ENCODE measurements around the gene SYNC. TPM values are rescaled to one million over a fixed set of nuclear protein-coding genes. Genes with fewer than 3 reads are reported as not detected.
A peak's percentile ranks its signal among the peaks of the same experiment; 100 is the strongest.
"Not testable (repeated sequence)": the region's sequence is repeated elsewhere in the genome, so short reads cannot be mapped to it uniquely, and the experiment has no call there.

Gene SYNC
- total RNA-seq, 1 donor = 0.27 TPM

GRCh38 chr1:32725615-32725982 lies 23.0 kb upstream of the SYNC start:
- DNase-seq (ENCODE audit: low read depth in 2 of 3, low spot score in 2 of 3) = no peak

GRCh38 chr1:32724678-32725614 lies 22.4 kb upstream of the SYNC start:
- DNase-seq (ENCODE audit: low read depth in 2 of 3, low spot score in 2 of 3) = peak in 2 of 3 donors; percentile 93 to 95

DNA sequence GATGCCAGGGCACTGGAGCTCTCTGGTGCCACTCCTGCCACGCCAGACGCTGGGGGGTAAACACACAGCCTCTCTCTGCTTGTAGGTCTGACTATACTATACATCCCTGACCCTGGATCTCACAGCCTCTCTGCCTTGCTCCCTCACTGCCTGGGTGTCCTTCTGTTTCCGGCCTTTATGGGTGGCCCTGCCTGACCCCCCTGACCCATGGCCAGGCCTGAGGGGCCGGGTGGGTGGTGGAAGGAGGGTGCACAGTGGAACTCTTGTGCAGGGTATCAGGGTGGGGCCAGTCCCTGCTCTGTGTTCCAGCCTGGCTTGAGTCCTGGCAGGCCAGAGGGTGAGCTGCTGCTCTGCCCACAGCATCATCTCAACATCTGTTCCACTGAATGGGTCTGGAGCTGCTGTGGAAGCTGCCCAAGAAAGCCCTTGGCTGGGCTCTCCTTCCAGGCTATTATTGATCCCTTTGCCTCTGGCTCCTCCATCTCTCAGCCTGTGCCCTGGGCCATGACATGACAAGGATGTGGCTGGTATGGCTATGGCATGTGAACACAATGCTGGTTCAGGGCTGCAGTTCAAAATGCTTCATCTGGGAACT lies 17.2 kb upstream of the SYNC start:
- DNase-seq (ENCODE audit: low read depth in 2 of 3, low spot score in 2 of 3) = no peak

- DNase-seq (ENCODE audit: low read depth in 2 of 3, low spot score in 2 of 3) = no peak
Observed at GRCh38 chr1:32718527-32718926, 16.0 kb upstream of the SYNC start.

GRCh38 chr1:32718036-32718435 lies 15.5 kb upstream of the SYNC start:
- DNase-seq (ENCODE audit: low read depth in 2 of 3, low spot score in 2 of 3) = no peak

- no peak for DNase-seq (ENCODE audit: low read depth in 2 of 3, low spot score in 2 of 3)
Observed at GRCh38 chr1:32717503-32717902, 14.9 kb upstream of the SYNC start.

- peak in 2 of 3 donors; percentile 57 to 65 for DNase-seq (ENCODE audit: low read depth in 2 of 3, low spot score in 2 of 3)
Observed at GRCh38 chr1:32716312-32717148, 14.0 kb upstream of the SYNC start.

- no peak for DNase-seq (ENCODE audit: low read depth in 2 of 3, low spot score in 2 of 3)
Observed at GRCh38 chr1:32715901-32716311, 13.3 kb upstream of the SYNC start.

DNA sequence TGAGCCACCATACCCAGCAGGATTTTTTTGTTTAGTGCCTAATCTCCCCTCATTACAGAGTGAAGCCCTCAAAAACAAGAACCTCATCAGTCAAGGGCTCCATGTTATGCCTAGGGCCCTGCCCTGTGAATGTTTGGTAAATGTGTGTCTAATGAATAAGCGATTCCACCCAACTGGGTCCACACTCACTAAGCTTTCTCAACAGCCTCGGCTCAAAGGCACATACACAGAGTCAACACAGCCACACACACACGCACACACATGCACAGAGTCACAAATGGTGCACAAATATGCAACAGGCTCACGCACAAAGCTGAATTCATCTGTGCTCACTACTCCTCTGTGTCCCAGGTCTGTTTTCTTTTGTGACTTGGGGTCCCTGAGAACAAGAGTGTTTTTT lies 11.7 kb upstream of the SYNC start:
- DNase-seq (ENCODE audit: low read depth in 2 of 3, low spot score in 2 of 3) = no peak

- no peak for DNase-seq (ENCODE audit: low read depth in 2 of 3, low spot score in 2 of 3)
Observed at GRCh38 chr1:32713081-32713480, 10.5 kb upstream of the SYNC start.

DNA sequence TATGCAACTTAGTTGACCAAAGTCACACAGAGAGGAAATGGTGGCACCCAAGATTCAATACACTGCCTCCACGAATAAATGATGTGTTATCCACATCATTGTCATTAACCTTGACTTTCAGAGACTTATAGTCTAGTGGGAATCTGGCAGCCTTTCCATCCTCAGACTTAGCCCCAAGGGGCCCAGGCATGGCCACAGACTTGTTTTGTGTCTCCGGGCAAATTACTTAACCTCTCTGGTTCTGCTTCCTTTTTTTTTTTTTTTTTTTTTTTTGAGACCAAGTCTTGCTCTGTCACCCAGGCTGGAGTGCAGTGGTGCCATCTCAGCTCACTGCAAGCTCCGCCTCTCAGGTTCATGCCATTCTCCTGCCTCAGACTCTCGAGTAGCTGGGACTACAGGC lies 8.7 kb upstream of the SYNC start:
- DNase-seq (ENCODE audit: low read depth in 2 of 3, low spot score in 2 of 3) = not testable (repeated sequence)

- DNase-seq (ENCODE audit: low read depth in 2 of 3, low spot score in 2 of 3) = peak in 2 of 3 donors; percentile 42 to 66
Observed at GRCh38 chr1:32709476-32709875, 6.9 kb upstream of the SYNC start.

- no peak for DNase-seq (ENCODE audit: low read depth in 2 of 3, low spot score in 2 of 3)
Observed at GRCh38 chr1:32709075-32709474, 6.5 kb upstream of the SYNC start.

DNA sequence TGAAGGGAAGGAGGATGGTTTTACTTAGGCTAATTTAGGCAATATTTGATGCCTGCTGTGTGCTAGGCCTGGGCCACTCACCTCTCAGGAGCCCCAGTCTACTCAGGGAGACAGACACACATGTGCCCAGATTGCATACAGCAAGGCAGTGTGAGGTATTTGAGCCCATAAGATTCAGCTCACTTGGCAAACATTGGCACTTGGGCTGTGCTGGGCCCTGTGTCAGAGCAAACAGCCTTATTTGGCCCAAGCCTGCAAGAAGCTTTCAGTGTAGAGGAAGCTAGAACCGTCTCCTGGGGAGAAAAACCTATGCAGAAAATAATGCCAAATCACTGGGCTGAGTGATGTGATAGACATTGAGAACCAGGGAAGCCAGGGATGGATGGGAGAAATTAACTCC lies 3.9 kb upstream of the SYNC start:
- no peak for DNase-seq (ENCODE audit: low read depth in 2 of 3, low spot score in 2 of 3)

GRCh38 chr1:32705516-32705915 lies 2.9 kb upstream of the SYNC start:
- no peak for DNase-seq (ENCODE audit: low read depth in 2 of 3, low spot score in 2 of 3)

DNA sequence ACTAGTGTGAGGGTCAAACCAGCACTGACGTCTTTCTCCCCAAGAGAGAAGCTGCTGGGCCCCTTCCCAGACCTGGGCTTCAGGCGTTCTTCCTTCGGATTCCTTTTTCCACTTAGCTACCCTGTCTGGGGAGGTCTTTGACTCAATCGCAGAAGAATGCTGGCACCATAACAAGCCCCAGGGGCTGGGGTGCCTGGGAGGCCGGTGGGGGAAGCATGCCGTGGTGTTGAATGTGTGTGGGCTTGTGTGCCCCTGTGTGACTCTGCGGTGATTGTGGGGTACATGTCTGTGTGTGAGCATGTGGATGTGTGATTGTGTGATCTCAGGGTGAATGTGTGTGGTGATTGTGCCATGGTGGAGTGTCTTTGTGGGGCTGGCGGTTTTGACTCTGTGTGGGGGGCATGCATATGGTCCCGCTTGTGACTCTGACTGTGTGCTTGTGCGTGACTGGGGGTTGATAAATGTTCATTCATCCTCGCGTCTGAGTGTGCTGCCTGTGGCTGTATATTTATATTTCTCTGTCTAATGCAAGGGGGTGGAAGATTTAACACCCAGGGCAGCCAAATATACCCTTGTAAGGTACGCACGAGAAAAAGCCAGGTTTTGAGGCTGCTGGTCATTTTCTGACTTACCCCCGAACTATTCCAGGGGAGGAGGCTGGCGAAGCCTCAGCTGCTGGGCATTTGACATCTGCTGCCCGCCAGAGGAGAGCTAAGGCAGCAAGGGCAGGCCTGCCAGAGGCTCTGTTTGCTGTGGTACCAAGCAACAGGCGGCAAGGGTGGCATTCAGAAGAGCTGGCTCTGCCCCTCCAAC lies 1.1 kb upstream of the SYNC start:
- no peak for DNase-seq (ENCODE audit: low read depth in 2 of 3, low spot score in 2 of 3)

DNA sequence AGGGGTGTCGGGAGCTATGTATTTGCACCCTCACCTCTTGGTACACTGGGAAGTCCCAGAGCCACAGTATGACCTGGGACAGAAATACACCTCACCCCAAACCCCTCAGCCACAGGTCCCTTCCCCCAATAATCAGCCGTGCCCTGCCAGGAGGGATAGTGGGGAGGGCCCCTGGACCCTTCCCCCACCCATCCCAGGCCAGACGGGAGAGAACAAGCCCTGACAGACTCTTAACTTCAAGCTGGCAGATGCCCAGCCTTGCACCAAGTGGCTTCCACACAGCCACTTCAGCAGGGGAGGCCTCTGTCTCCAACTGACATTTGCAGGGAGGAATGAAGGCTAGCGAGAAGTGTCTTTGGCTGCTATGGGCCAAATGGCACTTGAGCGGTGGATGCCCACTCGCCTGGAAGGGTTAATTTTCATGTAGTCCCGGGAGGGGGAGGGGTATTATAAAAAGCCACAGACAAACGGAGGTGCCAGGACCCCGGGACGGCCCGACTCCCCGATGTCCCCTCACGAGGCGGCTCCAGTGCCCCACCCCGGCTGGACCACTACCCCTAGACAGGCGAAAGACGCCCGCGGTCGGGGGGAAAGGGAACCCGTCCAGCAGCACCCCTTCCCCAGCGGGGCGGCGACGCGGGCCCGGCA lies 495 bp downstream of the SYNC start:
- peak in 1 of 3 donors; percentile 23 for DNase-seq (ENCODE audit: low read depth in 2 of 3, low spot score in 2 of 3)

DNA sequence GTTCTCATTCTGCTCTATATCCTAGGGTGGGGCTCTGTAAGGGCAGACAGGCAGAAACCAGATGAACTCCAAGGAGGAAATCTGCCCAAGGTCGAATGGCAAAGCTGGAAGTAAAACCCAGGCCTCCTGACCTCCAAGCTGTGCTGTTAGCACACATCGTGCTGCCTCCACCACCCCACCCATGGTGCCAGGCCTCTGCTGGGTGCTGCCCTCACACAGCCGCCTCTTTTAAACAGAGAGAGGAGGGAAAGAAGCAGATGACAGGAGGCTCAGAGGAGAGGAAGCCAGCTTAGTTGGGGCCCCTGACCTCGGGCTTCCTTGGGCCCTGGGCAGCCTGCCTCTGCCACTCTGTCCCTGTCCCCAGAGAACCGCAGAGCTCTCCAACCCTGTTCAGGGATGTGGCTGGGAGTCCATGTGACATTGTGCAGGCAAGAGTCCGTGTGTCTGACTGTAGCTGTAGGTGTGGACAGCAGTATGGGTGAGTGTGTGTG lies 1.1 kb downstream of the SYNC start:
- DNase-seq (ENCODE audit: low read depth in 2 of 3, low spot score in 2 of 3) = no peak

DNA sequence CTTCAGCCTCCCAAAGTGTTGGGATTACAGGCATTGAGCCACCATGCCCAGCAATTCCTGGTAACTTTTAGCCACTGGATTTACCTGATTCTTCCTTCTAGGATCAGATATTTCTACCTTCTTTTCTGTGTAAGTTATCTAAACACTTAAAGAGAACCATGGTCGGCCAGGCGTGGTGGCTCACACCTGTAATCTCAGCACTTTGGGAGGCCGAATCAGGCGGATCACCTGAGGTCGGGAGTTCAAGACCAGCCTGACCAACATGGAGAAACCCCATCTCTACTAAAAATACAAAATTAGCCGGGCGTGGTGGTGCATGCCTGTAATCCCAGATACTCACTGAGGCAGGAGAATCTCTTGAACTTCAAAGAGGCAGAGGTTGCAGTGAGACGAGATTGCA lies 5.6 kb downstream of the SYNC start:
- DNase-seq (ENCODE audit: low read depth in 2 of 3, low spot score in 2 of 3) = not testable (repeated sequence)

DNA sequence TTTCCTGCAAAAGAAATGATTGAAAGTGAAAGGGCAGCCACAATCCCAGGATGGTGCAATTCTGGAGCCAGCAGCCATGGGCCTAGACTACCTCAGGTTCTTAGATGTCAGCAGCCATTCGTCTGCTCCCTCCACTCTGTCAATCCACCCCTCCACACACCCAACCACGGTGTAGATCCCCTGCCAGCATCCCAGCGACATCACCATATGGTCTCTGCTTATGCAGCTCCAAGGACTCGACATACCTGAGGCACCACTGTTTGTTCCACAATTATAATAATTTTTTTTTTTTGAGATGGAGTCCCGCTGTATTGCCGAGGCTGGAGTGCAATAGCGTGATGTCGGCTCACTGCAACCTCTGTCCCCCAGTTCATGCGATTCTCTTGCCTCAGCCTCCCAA lies 6.5 kb downstream of the SYNC start:
- no peak for DNase-seq (ENCODE audit: low read depth in 2 of 3, low spot score in 2 of 3)
